Endothelial cell of umbilical vein (primary cell): ENCODE measurements around the gene DMD. TPM values are rescaled to one million over a fixed set of nuclear protein-coding genes. Genes with fewer than 3 reads are reported as not detected.

Source experiments
- BruUV-seq: library from RNA; stranded (reverse); fragments of 400-500 nt; replicated peaks from 2 replicates; lab custom pipeline; 2021; lab: Mats Ljungman, UMichigan
- CTCF ChIA-PET: fragments of 300-600, 350-600 bp; sonication (Branson Sonifier 250); formaldehyde crosslinking; loops from one replicate; lab custom pipeline; 2021; ENCODE audit warnings: antibody characterized with exemption, inconsistent platforms; lab: Charles Lee
- POLR2A ChIA-PET: fragments of 300-600, 350-600 bp; sonication (Branson Sonifier 250); formaldehyde crosslinking; loops from one replicate; lab custom pipeline; 2021; ENCODE audit warnings: antibody characterized with exemption, inconsistent platforms; lab: Charles Lee
- DNase-seq: peaks from one replicate; pipeline ENCODE4 v3.0.0-alpha.2; 2011; ENCODE audit warnings: low read depth, low spot score
- FAIRE-seq: peaks from 2 replicates; lab custom pipeline; 2011; peaks lifted over from hg19 to GRCh38; lab: Jason Lieb, UNC
- H2AFZ ChIP-seq: 2 replicates; pipeline ENCODE4 v1.6.0; 2012; ENCODE audit warnings: low read depth, low read length, control low read depth, inconsistent platforms
- H3K27ac ChIP-seq: 2 replicates; pipeline ENCODE4 v1.5.1; 2011; ENCODE audit warnings: low read depth, mild to moderate bottlenecking, control low read depth, low read length, moderate library complexity; ENCODE audit not compliant: insufficient read depth
- H3K27me3 ChIP-seq, 2 experiments: 2 replicates each; pipeline versions ENCODE4 v1.6.0 to v1.6.1; 2011; ENCODE audit warnings: low read length in 2 of 2, mixed read lengths in 1 of 2; ENCODE audit not compliant: control insufficient read depth in 2 of 2, insufficient read depth in 2 of 2
- H3K36me3 ChIP-seq, 2 experiments: 2 replicates in 1 of 2; 3 replicates in 1 of 2; pipeline ENCODE4 v1.5.1; 2011; ENCODE audit warnings: low read length in 2 of 2, mild to moderate bottlenecking in 1 of 2, moderate library complexity in 1 of 2; ENCODE audit not compliant: control insufficient read depth in 2 of 2, insufficient read depth in 2 of 2; ENCODE audit errors: extremely low read depth in 1 of 2
- H3K4me1 ChIP-seq: 3 replicates; pipeline ENCODE4 v1.5.1; 2011; ENCODE audit warnings: mild to moderate bottlenecking, low read length; ENCODE audit not compliant: control insufficient read depth, insufficient read depth; ENCODE audit errors: extremely low read depth
- H3K4me2 ChIP-seq: 2 replicates; pipeline ENCODE4 v1.6.1; 2011; ENCODE audit warnings: low read length, control low read depth, mixed read lengths; ENCODE audit not compliant: insufficient read depth
- H3K4me3 ChIP-seq, 3 experiments: fragments of 200-600 bp in 1 of 3; sonication (generic), shearing (Covaris generic) in 1 of 3; replicated peaks in 1 of 3; 2 replicates each; pipeline ENCODE4 v1.5.1; 2011 to 2016; ENCODE audit warnings: control low read depth in 3 of 3, low read length in 3 of 3, mild to moderate bottlenecking in 2 of 3, inconsistent platforms in 1 of 3, low read depth in 1 of 3, moderate library complexity in 1 of 3; ENCODE audit not compliant: insufficient read depth in 1 of 3
- H3K79me2 ChIP-seq: 2 replicates; pipeline ENCODE4 v1.6.0; 2012; ENCODE audit warnings: low read length, inconsistent platforms; ENCODE audit not compliant: control insufficient read depth, insufficient read depth
- H3K9ac ChIP-seq: replicated peaks from 2 replicates; pipeline ENCODE3; 2011; ENCODE audit warnings: low read length, control low read depth; ENCODE audit not compliant: insufficient read depth; ENCODE audit errors: extremely low read depth
- H3K9me1 ChIP-seq: replicated peaks from 3 replicates; pipeline ENCODE4 v1.6.0; 2011; ENCODE audit warnings: mild to moderate bottlenecking, low read length; ENCODE audit not compliant: control insufficient read depth, insufficient read depth; ENCODE audit errors: extremely low read depth
- H3K9me3 ChIP-seq: replicated peaks from 2 replicates; pipeline ENCODE4 v1.5.1; 2012; ENCODE audit warnings: low read length, inconsistent platforms; ENCODE audit not compliant: control insufficient read depth, insufficient read depth
- H4K20me1 ChIP-seq: replicated peaks from 2 replicates; pipeline ENCODE3; 2011; ENCODE audit warnings: mild to moderate bottlenecking, low read length; ENCODE audit not compliant: control insufficient read depth, insufficient read depth; ENCODE audit errors: extremely low read depth
- EZH2 ChIP-seq: IDR thresholded peaks from 2 replicates; pipeline ENCODE4 v1.6.1; 2012; ENCODE audit warnings: borderline replicate concordance, low read depth, mild to moderate bottlenecking, moderate library complexity, low read length, inconsistent platforms; ENCODE audit not compliant: severe bottlenecking
- FOS ChIP-seq: IDR thresholded peaks from 2 replicates; pipeline ENCODE4 v1.6.1; 2011; ENCODE audit warnings: mild to moderate bottlenecking, low read length, moderate library complexity, borderline replicate concordance; ENCODE audit not compliant: insufficient read depth
- GATA2 ChIP-seq: IDR thresholded peaks from 2 replicates; pipeline ENCODE4 v1.7.0; 2011; ENCODE audit warnings: low read depth, mild to moderate bottlenecking, moderate library complexity, mixed read lengths, low read length; ENCODE audit not compliant: insufficient read length, insufficient read depth
- JUN ChIP-seq: IDR thresholded peaks from 2 replicates; pipeline ENCODE4 v1.6.1; 2011; ENCODE audit warnings: borderline replicate concordance, low read depth; ENCODE audit not compliant: insufficient read length, insufficient read depth
- MYC ChIP-seq: IDR thresholded peaks from one replicate; pipeline ENCODE4 v1.6.1; 2011; ENCODE audit warnings: mild to moderate bottlenecking, low read depth, low read length
- POLR2A ChIP-seq: IDR thresholded peaks from 2 replicates; pipeline ENCODE4 v1.6.1; 2012; ENCODE audit warnings: low read depth, mild to moderate bottlenecking, control low read depth, low read length
- POLR2AphosphoS5 ChIP-seq: IDR thresholded peaks from 2 replicates; pipeline ENCODE4 v1.6.1; 2012; ENCODE audit warnings: low read depth, mild to moderate bottlenecking, control low read depth, low read length, moderate library complexity; ENCODE audit not compliant: insufficient read depth
- dilution Hi-C: fragments of 300-500 bp; cut with MboI; formaldehyde crosslinking; loops from one replicate; pipeline ENCODE4 v1.15.0; 2019; ENCODE audit warnings: low sequenced_read_pairs; ENCODE audit not compliant: extremely low pct_ligation_motif_present
- intact Hi-C: fragments of 100-400 bp; cut with micrococcal nuclease; formaldehyde crosslinking; loops from one replicate; pipeline ENCODE4 v1.10.0; 2022
- polyA plus RNA-seq, 4 experiments: library from polyadenylated mRNA; depleted of rRNA in 3 of 4; stranded (reverse) in 3 of 4; unstranded in 1 of 4; fragments of >200 nt; gene quantifications; 2 replicates each; pipeline versions ENCODE4 v1.2.1 to v1.2.3, GENCODE V29; 2011 to 2012; ENCODE audit warnings: missing spikeins in 1 of 4
- total RNA-seq: library from RNA; stranded (reverse); gene quantifications from 2 replicates; pipeline ENCODE4 v1.2.3, GENCODE V29; 2021
- TF ChIP-seq, protein P1 (sequence below): IDR thresholded peaks from 2 replicates; pipeline ENCODE4 v1.6.1; 2011; ENCODE audit not compliant: insufficient read depth, insufficient read length
- TF ChIP-seq, protein P2 (sequence below), 2 donors: IDR thresholded peaks; 1 replicate in 1 of 2; 2 replicates in 1 of 2; pipeline ENCODE4 v1.5.1; 2011; ENCODE audit warnings: low read length in 2 of 2, mild to moderate bottlenecking in 2 of 2, moderate library complexity in 2 of 2, control low read depth in 1 of 2, inconsistent platforms in 1 of 2, low read depth in 1 of 2; ENCODE audit not compliant: insufficient read depth in 1 of 2; ENCODE audit errors: extremely low read depth in 1 of 2

DMD gene
- total and polyA plus RNA-seq, 2 donors (not counting 3 experiments of a cell fraction or from before 2014, with no cell fraction given), result 7.3 to 9.0 TPM

DNA sequence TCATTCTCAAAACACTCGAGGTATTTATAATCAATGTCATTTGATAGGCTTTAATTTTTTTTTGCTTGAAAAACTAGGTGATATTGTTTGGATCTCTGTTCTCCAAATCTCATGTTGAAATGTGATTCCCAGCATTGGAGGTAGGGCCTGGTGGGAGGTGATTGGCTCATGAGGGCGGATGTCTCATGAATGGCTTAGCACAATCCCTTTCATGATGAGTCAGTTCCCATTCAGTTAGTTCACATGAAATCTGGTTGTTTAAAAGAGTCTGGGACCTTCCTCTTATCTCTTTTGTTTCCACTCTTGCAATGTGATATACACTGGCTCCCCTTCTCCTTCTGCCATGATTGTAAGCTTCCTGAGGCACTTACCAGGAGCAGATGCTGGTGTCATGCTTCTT lies 638.7 kb downstream of the DMD start:
- H3K79me2 ChIP-seq, result no peaks in the 10 kb centered on the region
- intact Hi-C loops, result no loop called here
- H3K27me3 ChIP-seq, result no peaks in the 10 kb centered on the region
- DNase-seq, result no peak
- H3K9me1 ChIP-seq, result no peaks in the 10 kb centered on the region
- no peak overlapping the region for H3K27ac ChIP-seq
- ChIA-PET POLR2A (no interaction called here), CTCF (no interaction called here)
- H3K36me3 ChIP-seq, result no peaks in the 10 kb centered on the region
- dilution Hi-C loops, result no loop called here
- H3K9me3 ChIP-seq, result no peaks in the 10 kb centered on the region
- H4K20me1 ChIP-seq, result no peaks in the 10 kb centered on the region
- no peak overlapping the region for H3K4me2 ChIP-seq
- H3K4me3 ChIP-seq, result no peak overlapping the region
- TF ChIP-seq MYC (no peak), POLR2AphosphoS5 (no peak), JUN (no peak), EZH2 (no peak), FOS (no peak), GATA2 (no peak), POLR2A (no peak)
- TF ChIP-seq, protein P1, sequence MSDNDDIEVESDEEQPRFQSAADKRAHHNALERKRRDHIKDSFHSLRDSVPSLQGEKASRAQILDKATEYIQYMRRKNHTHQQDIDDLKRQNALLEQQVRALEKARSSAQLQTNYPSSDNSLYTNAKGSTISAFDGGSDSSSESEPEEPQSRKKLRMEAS, result no peak
- TF ChIP-seq, protein P2, sequence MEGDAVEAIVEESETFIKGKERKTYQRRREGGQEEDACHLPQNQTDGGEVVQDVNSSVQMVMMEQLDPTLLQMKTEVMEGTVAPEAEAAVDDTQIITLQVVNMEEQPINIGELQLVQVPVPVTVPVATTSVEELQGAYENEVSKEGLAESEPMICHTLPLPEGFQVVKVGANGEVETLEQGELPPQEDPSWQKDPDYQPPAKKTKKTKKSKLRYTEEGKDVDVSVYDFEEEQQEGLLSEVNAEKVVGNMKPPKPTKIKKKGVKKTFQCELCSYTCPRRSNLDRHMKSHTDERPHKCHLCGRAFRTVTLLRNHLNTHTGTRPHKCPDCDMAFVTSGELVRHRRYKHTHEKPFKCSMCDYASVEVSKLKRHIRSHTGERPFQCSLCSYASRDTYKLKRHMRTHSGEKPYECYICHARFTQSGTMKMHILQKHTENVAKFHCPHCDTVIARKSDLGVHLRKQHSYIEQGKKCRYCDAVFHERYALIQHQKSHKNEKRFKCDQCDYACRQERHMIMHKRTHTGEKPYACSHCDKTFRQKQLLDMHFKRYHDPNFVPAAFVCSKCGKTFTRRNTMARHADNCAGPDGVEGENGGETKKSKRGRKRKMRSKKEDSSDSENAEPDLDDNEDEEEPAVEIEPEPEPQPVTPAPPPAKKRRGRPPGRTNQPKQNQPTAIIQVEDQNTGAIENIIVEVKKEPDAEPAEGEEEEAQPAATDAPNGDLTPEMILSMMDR (IDR thresholded peaks at IDR 0.05; ENCODE audit: extremely low read depth in 1 of 2, insufficient read depth in 1 of 2, low read depth in 1 of 2, low read length in 2 of 2), result no peak
- H2AFZ ChIP-seq, result no peak overlapping the region
- no peak overlapping the region for H3K9ac ChIP-seq
- no peaks in the 10 kb centered on the region for H3K4me1 ChIP-seq
- no peak for FAIRE-seq
- no TSS peak for BruUV-seq
